ENCODE measurements around the gene BCL2L1. TPM values are rescaled to one million over a fixed set of nuclear protein-coding genes. Genes with fewer than 3 reads are reported as not detected.
A peak's percentile ranks its signal among the peaks of the same experiment; 100 is the strongest.

The BCL2L1 gene
- total RNA-seq, 6 donors from 2014 or later: 131 to 245 (median 182) TPM

- no peak for TF ChIP-seq EP300 (IDR thresholded peaks at IDR 0.05)
- no peaks in the 10 kb centered on the region for H3K9me3 ChIP-seq
- peaks cover 0 to 30% (median 19%) of the 10 kb centered on the region in 4 donors for H3K36me3 ChIP-seq
- DNase-seq (no peak), ATAC-seq (ENCODE audit: low FRiP score in 2 of 2) (no peak)
- H3K4me3 ChIP-seq: no peak overlapping the region
- no peaks in the 10 kb centered on the region for H3K27me3 ChIP-seq
- H3K27ac ChIP-seq: peak overlapping the region; percentile 21 to 90 (median 89)
- 61 to 81% methylated on average over 2 of the region's 2 CpGs for WGBS, 2 donors
- H3K4me1 ChIP-seq: peaks cover 59 to 71% (median 65%) of the 10 kb centered on the region in 4 donors
Observed at GRCh38 chr20:31663524-31663837, 59.2 kb downstream of the BCL2L1 start.

GRCh38 chr20:31662372-31662854 lies 60.3 kb downstream of the BCL2L1 start:
- 63 to 75% methylated on average over 6 of the region's 6 CpGs for WGBS, 2 donors
- Histone ChIP-seq H3K27ac (peak overlapping the region; percentile 23 to 83 (median 76)), H3K4me1 (peaks cover 49 to 60% (median 54%) of the 10 kb centered on the region in 4 donors)

GRCh38 chr20:31661625-31662371 lies 60.9 kb downstream of the BCL2L1 start:
- ATAC-seq (ENCODE audit: low FRiP score in 2 of 2) (peak; percentile 91 to 95), DNase-seq (peak; percentile 85 to 92)
- Histone ChIP-seq H3K27ac (peak overlapping the region; percentile 23 to 83 (median 76)), H3K4me3 (peak overlapping the region in 3 of 4 donors; percentile 22 to 46 (median 44)), H3K9me3 (no peaks in the 10 kb centered on the region), H3K36me3 (peaks cover 0 to 30% (median 19%) of the 10 kb centered on the region in 4 donors), H3K4me1 (peaks cover 44 to 55% (median 48%) of the 10 kb centered on the region in 4 donors), H3K27me3 (no peaks in the 10 kb centered on the region)
- TF ChIP-seq POLR2A (IDR thresholded peaks at IDR 0.05) (peak in 2 of 4 donors; percentile 33 to 63), POLR2AphosphoS5 (IDR thresholded peaks at IDR 0.05) (peak in 1 of 2 donors; percentile 79), CTCF (IDR thresholded peaks at IDR 0.05) (peak; percentile 71 to 90 (median 80)), EP300 (IDR thresholded peaks at IDR 0.05) (no peak)
- WGBS, 2 donors: 6 to 14% methylated on average over 13 to 24 of the region's 31 CpGs

More at GRCh38 chr20:31662372-31662854, 60.3 kb downstream of the BCL2L1 start:
- H3K36me3 ChIP-seq: peaks cover 0 to 30% (median 19%) of the 10 kb centered on the region in 4 donors
- no peaks in the 10 kb centered on the region for H3K9me3 ChIP-seq
- DNase-seq: no peak
- no peak for ATAC-seq (ENCODE audit: low FRiP score in 2 of 2)
- TF ChIP-seq EP300 (IDR thresholded peaks at IDR 0.05) (no peak), CTCF (IDR thresholded peaks at IDR 0.05) (no peak), POLR2A (IDR thresholded peaks at IDR 0.05) (no peak), POLR2AphosphoS5 (IDR thresholded peaks at IDR 0.05) (no peak)
- H3K27me3 ChIP-seq: no peaks in the 10 kb centered on the region
- H3K4me3 ChIP-seq: peak overlapping the region in 1 of 4 donors; percentile 44

GRCh38 chr20:31654534-31654933 lies 68.1 kb downstream of the BCL2L1 start:
- no peaks in the 10 kb centered on the region for H3K27me3 ChIP-seq
- ATAC-seq (ENCODE audit: low FRiP score in 2 of 2) (no peak), DNase-seq (no peak)
- no peak overlapping the region for H3K4me3 ChIP-seq
- no peaks in the 10 kb centered on the region for H3K36me3 ChIP-seq
- no peaks in the 10 kb centered on the region for H3K4me1 ChIP-seq
- no peak overlapping the region for H3K27ac ChIP-seq
- no peaks in the 10 kb centered on the region for H3K9me3 ChIP-seq
- TF ChIP-seq POLR2A (IDR thresholded peaks at IDR 0.05) (no peak), CTCF (IDR thresholded peaks at IDR 0.05) (no peak), EP300 (IDR thresholded peaks at IDR 0.05) (no peak), POLR2AphosphoS5 (IDR thresholded peaks at IDR 0.05) (no peak)
- WGBS, 2 donors: 75 to 87% methylated on average over 5 of the region's 5 CpGs

GRCh38 chr20:31653561-31653960 lies 69.1 kb downstream of the BCL2L1 start:
- ATAC-seq (ENCODE audit: low FRiP score in 2 of 2) (no peak), DNase-seq (no peak)
- Histone ChIP-seq H3K36me3 (no peaks in the 10 kb centered on the region), H3K4me3 (no peak overlapping the region), H3K27me3 (no peaks in the 10 kb centered on the region), H3K4me1 (no peaks in the 10 kb centered on the region), H3K9me3 (no peaks in the 10 kb centered on the region), H3K27ac (no peak overlapping the region)
- TF ChIP-seq EP300 (IDR thresholded peaks at IDR 0.05): no peak
- no peak for TF ChIP-seq POLR2A (IDR thresholded peaks at IDR 0.05)
- TF ChIP-seq POLR2AphosphoS5 (IDR thresholded peaks at IDR 0.05): no peak
- no peak for TF ChIP-seq CTCF (IDR thresholded peaks at IDR 0.05)
- 49 to 56% methylated on average over 5 of the region's 5 CpGs for whole genome bisulfite sequencing, 2 donors

Measured in upper lobe of left lung (tissue), 6 donors.